HS-27A (cell line): ENCODE data around the gene ADAMTS6.
"Not testable (repeated sequence)": the region's sequence is repeated elsewhere in the genome, so short reads cannot be mapped to it uniquely, and the experiment has no call there.

Experiments used
- DNase-seq: peaks from one replicate; pipeline ENCODE4 v3.0.0-alpha.2; 2012; ENCODE audit warnings: low read depth, missing footprints

ADAMTS6 gene, protein sequence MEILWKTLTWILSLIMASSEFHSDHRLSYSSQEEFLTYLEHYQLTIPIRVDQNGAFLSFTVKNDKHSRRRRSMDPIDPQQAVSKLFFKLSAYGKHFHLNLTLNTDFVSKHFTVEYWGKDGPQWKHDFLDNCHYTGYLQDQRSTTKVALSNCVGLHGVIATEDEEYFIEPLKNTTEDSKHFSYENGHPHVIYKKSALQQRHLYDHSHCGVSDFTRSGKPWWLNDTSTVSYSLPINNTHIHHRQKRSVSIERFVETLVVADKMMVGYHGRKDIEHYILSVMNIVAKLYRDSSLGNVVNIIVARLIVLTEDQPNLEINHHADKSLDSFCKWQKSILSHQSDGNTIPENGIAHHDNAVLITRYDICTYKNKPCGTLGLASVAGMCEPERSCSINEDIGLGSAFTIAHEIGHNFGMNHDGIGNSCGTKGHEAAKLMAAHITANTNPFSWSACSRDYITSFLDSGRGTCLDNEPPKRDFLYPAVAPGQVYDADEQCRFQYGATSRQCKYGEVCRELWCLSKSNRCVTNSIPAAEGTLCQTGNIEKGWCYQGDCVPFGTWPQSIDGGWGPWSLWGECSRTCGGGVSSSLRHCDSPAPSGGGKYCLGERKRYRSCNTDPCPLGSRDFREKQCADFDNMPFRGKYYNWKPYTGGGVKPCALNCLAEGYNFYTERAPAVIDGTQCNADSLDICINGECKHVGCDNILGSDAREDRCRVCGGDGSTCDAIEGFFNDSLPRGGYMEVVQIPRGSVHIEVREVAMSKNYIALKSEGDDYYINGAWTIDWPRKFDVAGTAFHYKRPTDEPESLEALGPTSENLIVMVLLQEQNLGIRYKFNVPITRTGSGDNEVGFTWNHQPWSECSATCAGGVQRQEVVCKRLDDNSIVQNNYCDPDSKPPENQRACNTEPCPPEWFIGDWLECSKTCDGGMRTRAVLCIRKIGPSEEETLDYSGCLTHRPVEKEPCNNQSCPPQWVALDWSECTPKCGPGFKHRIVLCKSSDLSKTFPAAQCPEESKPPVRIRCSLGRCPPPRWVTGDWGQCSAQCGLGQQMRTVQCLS (N-terminal part only)

DNA sequence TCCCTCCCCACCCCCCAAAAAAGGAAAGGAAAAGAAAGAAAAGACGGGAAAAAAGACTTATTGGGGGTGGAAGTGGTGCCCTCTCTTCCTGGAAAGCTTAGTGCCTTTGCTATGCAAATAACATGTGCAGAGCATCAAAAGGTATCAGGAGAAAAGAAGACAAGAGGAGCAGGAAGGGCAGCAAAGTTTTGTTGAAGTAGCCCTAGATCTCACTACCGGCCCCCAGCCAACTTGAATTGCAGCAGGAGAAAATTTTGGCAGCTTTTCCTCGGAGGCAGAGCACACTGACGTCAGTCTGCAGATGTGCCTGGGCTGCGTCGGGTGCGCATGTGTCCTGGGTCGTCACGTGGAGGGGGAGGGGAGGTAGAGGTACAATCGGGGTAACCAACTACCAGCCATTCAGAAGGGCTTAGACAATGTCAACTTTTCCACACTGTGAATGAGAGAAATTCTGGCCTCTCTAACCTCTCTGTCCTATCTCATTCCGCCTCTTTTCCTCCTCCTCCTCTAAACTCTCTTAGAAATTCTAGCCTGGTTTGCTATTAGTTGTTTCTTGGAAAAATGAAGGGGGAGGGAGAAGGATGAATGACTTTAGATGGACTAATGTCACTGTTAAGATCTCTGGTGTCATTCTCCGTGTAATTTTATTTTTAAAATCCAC is at the start of gene ADAMTS6:
ADAMTS6 (minus strand) TSS at position 286 of the 661 bp plus-strand sequence. CDS start 8,247 bp downstream, outside the sequence.
- no peak for DNase-seq

- no peak for DNase-seq
Observed at GRCh38 chr5:65530904-65531303, 49.2 kb upstream of the ADAMTS6 start.

DNA sequence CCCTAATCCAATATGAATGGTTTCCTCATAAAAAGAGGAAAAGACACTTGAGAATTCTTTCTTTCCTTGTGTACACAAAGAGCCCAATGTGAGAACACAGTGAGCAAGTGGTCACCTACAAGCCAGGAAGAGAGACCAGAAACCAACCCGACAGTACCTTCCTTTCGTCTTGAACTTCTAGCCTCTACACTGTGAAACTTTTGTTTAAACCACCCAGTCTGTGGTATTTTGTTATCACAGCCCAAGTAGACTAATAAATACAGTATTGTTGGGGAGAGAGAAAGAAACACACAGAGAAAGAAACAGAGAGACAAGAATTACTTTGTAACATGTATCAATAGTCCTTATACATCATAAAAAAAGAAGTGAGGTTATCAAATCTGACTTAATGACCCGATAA is 44.0 kb upstream of the ADAMTS6 start:
- DNase-seq: no peak

- no peak for DNase-seq
Observed at GRCh38 chr5:65512170-65512937, 30.6 kb upstream of the ADAMTS6 start.

- DNase-seq: no peak
Observed at GRCh38 chr5:65508978-65509377, 27.3 kb upstream of the ADAMTS6 start.

DNA sequence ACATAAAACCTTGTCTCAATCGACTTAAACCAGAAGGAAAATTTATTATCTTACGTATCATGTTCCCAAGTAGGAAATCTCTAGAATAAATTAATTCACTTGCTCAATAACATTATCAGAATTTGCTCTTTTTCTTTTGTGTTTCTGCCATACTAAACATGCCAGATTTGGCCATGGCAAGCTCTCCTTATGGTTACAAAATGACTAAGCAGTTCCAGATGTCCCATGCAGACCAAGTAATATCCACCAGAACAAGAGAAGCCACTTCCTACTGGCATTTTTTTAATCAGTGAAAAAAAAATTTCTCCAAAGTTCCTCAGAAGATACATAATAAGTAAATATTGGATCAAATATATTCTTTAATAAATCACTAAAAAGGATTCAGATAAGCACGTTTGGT is 25.2 kb upstream of the ADAMTS6 start:
- DNase-seq: no peak

DNA sequence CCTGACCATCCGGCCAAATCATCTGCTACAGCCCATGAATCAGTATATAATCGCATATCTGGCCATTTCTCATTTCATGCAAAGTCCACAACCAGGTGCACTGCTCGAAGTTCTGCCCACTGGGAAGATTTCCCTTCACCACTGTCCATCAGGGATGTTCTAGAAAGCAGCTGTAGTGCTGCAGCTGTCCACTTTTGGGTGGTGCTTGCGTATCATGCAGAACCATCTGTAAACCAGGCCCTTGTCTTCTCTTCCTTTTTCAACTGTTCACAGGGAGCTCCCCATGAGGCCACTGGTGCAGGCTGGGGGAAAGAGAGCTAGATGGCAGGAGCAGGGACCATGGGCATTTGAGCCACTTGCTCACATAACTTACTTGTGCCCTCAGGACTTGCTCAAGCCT is 7.4 kb upstream of the ADAMTS6 start:
- DNase-seq: no peak

GRCh38 chr5:65488038-65488687 is 6.4 kb upstream of the ADAMTS6 start:
- DNase-seq: not testable (repeated sequence)

DNA sequence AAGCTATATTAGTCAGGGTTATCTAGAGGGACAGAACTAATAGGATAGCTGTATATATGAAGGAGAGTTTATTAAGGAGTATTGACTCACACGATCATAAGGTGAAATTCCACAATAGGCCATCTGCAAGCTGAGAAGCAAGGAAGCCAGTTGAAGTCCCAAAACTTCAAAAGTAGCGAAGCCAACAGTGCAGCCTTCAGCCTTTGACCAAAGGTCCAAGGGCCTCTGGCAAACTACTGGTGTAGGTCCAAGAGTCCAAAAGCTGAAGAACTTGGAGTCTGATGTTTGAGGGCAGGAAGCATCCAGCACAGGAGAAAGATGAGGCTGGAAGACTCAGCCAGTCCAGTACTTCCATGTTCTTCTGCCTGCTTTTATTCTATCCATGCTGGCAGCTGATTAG is 5.1 kb upstream of the ADAMTS6 start:
- not testable (repeated sequence) for DNase-seq

- DNase-seq: no peak
Observed at GRCh38 chr5:65485405-65485804, 3.7 kb upstream of the ADAMTS6 start.

- DNase-seq: no peak
Observed at GRCh38 chr5:65483546-65484346, 2.0 kb upstream of the ADAMTS6 start.

DNA sequence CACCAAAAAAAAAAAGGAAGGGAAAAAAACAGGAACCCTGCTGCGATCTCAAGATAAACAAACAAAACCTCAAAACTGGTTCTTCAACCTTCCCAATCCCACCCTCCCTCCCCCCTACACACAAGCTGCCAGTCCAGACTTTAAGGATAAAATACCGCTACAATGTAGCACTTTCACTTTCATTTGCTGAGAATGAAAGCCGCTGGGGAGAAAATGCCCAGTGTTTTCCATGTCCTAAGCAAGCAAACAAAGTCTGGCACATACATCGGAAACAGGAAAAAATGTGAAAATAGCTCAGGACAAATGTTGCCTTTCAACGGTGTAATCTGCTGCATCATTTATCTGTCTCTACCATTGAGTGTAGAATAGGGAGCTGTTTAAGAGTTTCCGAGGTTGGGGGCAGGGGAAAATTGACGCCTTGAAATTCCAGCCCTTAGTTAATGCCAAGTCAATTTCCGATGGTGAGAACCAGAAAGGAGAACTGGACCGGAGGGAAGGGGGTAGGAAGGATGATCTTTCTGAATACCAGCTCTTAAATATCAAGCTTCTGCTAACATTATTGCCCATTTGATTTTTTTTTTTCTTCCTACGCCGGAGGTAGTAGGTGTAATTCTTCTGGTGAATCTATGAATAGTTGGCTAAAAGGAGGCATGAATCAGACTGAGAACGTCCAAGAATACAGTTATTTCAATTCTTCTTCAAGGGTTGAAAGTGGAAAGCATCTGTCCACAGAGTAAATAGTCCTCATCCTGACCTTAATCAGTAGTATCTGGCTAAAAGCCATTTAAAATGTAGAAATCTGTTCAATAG is 1.2 kb upstream of the ADAMTS6 start:
- no peak for DNase-seq

GRCh38 chr5:65482296-65482735 is 596 bp upstream of the ADAMTS6 start:
- DNase-seq: no peak

DNA sequence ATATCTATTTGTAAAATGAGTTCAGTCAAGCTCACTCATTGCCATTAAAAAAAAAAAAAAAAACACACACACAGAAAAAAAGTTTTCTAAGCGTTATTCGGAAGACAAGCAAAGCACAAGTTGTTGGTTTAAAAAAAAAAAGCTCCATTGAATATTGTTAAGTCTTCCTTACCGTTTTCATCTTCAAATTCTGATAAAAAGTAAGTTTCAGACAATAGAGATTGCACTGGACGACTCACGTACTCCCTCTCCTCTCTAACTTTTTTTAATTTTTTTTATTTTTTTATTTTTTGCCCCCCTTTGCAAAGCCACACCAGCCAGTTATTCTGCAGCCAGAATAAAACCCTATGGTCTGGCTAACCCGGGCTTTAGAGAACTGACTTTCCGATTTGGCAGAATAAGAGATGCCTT is 544 bp downstream of the ADAMTS6 start:
- no peak for DNase-seq

DNA sequence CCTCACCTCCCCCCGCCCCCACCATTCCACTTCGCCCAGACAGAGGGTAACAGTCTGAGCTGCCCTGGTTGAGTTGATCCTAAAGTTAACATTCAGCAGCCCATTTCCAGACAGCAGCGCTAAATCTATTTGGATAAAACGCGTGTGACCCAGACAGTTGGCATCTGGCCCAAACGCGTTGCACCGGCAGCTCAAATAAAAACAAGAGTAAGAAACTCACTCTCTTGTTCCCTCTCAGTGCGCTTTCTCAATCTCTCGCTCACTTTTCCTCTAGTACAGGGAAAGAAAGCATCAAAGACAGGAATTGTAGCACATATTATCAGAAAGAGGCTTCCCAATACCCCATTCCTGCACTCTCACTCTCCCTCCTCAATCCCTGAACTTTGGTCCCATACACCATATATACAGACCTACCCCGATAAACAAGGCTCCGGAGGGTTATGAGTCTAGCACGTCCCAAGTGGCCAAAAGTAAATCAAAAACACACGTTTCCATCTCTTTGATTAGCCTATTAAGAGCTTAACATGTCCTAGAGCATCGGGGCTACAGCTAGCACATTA is 1.3 kb downstream of the ADAMTS6 start:
- no peak for DNase-seq

GRCh38 chr5:65479527-65479926 is 2.2 kb downstream of the ADAMTS6 start:
- DNase-seq: no peak

GRCh38 chr5:65478336-65478735 is 3.4 kb downstream of the ADAMTS6 start:
- no peak for DNase-seq

DNA sequence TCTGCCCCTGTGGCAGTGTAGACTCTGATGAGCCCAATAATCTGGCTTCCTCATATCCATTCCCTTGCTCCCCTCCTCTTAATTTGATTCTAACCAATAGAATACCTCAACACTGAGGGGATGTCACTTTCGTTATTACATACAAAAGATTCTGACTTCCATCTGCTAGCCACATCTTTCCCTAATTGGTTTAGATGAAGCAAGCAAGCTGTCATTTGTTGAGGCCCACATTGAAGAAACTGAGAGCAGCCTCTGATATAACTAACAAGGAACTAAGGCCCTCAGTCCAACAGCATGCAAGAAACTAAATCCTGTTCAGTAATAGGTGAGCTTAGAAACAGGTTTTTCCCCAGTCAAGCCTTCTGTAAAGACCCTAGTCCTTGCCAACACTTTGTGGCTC is 5.8 kb downstream of the ADAMTS6 start:
- no peak for DNase-seq

GRCh38 chr5:65475336-65475735 is 6.4 kb downstream of the ADAMTS6 start:
- DNase-seq: no peak
